ENCODE results near the gene SEMA6B. TPM values are rescaled to one million over a fixed set of nuclear protein-coding genes. Genes with fewer than 3 reads are reported as not detected.
A peak's percentile ranks its signal among the peaks of the same experiment; 100 is the strongest.

Gene SEMA6B
- total and polyA plus RNA-seq, 10 donors, result 5.5 to 85.0 (median 46.5) TPM

GRCh38 chr19:4557971-4558941, 1.2 kb downstream of the SEMA6B start:
- peak; percentile 85 for DNase-seq
- TF ChIP-seq CTCF (IDR thresholded peaks at IDR 0.05 in 8 of 11, conservative IDR thresholded peaks at IDR 0.05 in 3 of 11) (peak; percentile 87 to 99 (median 97)), POLR2A (IDR thresholded peaks at IDR 0.05) (no peak), POLR2AphosphoS5 (IDR thresholded peaks at IDR 0.05) (peak in 2 of 3 donors; percentile 18 to 73)
- Histone ChIP-seq H3K36me3 (peaks cover 0 to 32% (median 0%) of the 10 kb centered on the region in 6 donors), H3K9me3 (no peaks in the 10 kb centered on the region), H3K4me3 (peak overlapping the region; percentile 24 to 72 (median 44)), H3K27ac (peak overlapping the region; percentile 48 to 85 (median 74)), H3K4me1 (peaks cover 0 to 75% (median 38%) of the 10 kb centered on the region in 6 donors), H3K27me3 (replicated peaks in 1 of 7) (peaks cover 0 to 8% (median 0%) of the 10 kb centered on the region in 7 donors)
- intact Hi-C loops (cut with DNase I; ENCODE audit: low total_unique reads), result no loop called here
- WGBS, 5 donors, result 25 to 31% (median 28%) methylated on average over 34 to 44 of the region's 44 CpGs

DNA sequence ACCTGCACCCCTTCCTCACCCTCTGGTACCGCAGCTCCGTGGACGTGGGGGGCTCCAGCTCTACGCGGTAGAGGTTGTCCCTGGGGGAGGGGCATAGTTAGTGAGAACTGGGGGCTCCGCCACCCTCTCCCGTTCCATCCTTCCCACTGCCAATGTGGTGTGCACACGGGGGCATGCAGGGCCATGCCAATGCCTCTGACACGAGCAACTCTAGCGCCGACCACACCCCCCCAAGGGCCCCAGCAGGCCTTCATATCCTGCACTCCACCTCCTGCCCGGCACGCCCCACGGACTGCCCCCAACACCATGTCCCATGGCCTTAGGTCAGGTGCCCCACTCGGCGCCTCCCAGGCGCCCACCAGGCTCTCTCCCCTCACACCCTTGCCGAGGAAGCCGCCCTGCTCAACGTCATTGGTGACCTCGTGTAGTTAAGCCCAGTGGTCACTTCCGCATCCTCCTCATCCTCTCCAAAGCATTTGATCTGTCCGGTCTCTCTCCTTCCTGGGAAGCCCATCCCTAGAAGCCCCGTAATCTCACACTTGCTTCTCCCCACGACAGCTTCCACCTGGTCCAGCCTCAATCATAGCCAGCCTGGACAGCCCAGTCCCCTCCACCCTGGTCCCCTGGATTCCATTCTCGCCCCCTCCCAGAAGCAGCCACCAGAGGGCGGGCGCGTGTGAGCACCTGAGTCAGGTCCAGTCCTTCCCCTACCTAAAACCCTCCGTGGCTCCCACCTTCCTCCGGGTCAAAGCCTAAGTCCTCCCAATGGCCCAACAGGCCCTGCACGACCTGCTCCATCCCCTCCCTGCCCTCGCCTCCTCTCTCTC, 2.1 kb downstream of the SEMA6B start:
- peak in 6 of 11 experiments; percentile 8 to 49 (median 19) for TF ChIP-seq CTCF (IDR thresholded peaks at IDR 0.05 in 8 of 11, conservative IDR thresholded peaks at IDR 0.05 in 3 of 11)
- peak; percentile 67 to 83 (median 79) for TF ChIP-seq POLR2AphosphoS5 (IDR thresholded peaks at IDR 0.05)
- no peak for TF ChIP-seq POLR2A (IDR thresholded peaks at IDR 0.05)
- H3K27ac ChIP-seq, result peak overlapping the region; percentile 48 to 85 (median 74)
- H3K4me1 ChIP-seq, result peaks cover 0 to 68% (median 33%) of the 10 kb centered on the region in 6 donors
- H3K9me3 ChIP-seq, result no peaks in the 10 kb centered on the region
- WGBS, 5 donors, result 69 to 85% (median 73%) methylated on average over 30 to 33 of the region's 33 CpGs
- intact Hi-C loops (cut with DNase I; ENCODE audit: low total_unique reads), result no loop called here
- DNase-seq, result peak; percentile 86
- peaks cover 0 to 41% (median 0%) of the 10 kb centered on the region in 6 donors for H3K36me3 ChIP-seq
- H3K4me3 ChIP-seq, result peak overlapping the region in 7 of 8 donors; percentile 24 to 72 (median 45)
- peaks cover 0 to 9% (median 0%) of the 10 kb centered on the region in 7 donors for H3K27me3 ChIP-seq (replicated peaks in 1 of 7)

DNA sequence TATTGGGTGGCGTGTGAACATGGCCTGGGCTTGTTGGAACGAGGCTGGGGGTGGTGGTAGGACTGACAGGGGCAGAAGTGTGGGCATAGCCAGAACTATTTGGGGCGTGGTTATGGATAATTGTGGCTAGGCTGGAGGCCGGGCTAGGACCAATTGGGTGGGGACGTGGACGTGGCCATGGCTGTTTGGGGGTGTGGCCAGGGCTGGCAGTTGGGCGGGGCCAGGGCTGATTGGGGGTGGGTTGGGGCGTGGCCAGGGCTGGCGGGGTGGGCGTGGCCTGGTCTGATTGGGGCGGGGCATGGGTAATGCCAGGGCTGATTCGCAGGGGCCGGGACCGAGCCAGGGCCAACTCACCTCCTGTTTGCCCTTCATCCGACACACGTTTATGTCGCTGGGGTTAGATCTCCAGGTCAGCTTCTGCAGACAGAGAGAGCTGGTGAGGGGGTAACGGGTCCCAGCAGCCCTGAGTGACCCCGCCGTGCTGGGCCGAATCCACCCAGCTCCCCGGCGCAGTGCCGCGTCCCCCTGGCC, 2.8 kb downstream of the SEMA6B start:
- Histone ChIP-seq H3K36me3 (peaks cover 0 to 47% (median 0%) of the 10 kb centered on the region in 6 donors), H3K27me3 (replicated peaks in 1 of 7) (peaks cover 0 to 16% (median 0%) of the 10 kb centered on the region in 7 donors), H3K27ac (peak overlapping the region in 6 of 8 donors; percentile 2 to 85 (median 78)), H3K4me3 (peak overlapping the region in 2 of 8 donors; percentile 48 to 72), H3K9me3 (no peaks in the 10 kb centered on the region), H3K4me1 (peaks cover 0 to 63% (median 30%) of the 10 kb centered on the region in 6 donors)
- intact Hi-C loops (cut with DNase I; ENCODE audit: low total_unique reads), result no loop called here
- TF ChIP-seq POLR2AphosphoS5 (IDR thresholded peaks at IDR 0.05) (no peak), POLR2A (IDR thresholded peaks at IDR 0.05) (no peak), CTCF (IDR thresholded peaks at IDR 0.05 in 8 of 11, conservative IDR thresholded peaks at IDR 0.05 in 3 of 11) (no peak)
- WGBS, 5 donors, result 66 to 75% (median 72%) methylated on average over 21 to 25 of the region's 25 CpGs
- no peak for DNase-seq

All from spleen (tissue), 11 donors.